ENCODE measurements around the gene LAMB4. TPM values are rescaled to one million over a fixed set of nuclear protein-coding genes. Genes with fewer than 3 reads are reported as not detected.

LAMB4 gene
- total and polyA plus RNA-seq, 2 of the 8 experiments (the other 6 are each of a cell fraction or from before 2014, with no cell fraction given) = not detected

DNA sequence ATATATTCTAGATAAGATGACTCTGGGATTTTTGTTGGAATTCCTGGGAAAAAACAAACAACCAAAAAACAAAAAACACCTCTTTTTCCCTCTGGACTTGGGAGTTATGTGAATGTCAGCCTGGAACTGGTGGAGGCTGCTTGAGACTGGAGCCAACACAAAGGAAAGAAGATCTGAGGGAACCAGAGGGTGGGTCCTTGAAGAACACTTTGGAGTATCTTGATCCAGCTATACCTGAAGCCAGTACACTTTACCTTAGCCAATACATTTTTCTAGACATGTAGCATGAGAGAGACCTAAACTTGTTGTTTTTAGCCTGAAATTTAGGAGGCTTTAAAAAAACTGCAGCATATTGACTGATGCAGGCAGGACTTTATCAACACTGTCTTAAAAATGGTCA, 121.3 kb downstream of the LAMB4 start:
- Histone ChIP-seq H3K4ac (replicated peaks; ENCODE audit: insufficient read length, low read depth, low read length) (no peak overlapping the region), H2AFZ (ENCODE audit: low read length) (no peak overlapping the region), H2BK5ac (ENCODE audit: low read depth, low read length) (no peak overlapping the region), H2BK20ac (ENCODE audit: low read length) (no peak overlapping the region), H2AK5ac (ENCODE audit: low read depth, low read length) (no peak overlapping the region), H3K27me3 (replicated peaks in 1 of 4; ENCODE audit: control insufficient read depth in 3 of 4, extremely low read depth in 1 of 4, insufficient read depth in 3 of 4, low read length in 3 of 4) (peaks cover 21 to 40% (median 33%) of the 10 kb centered on the region in 4 experiments), H2BK15ac (ENCODE audit: low read length) (no peak overlapping the region), H3K14ac (ENCODE audit: insufficient read length) (no peak overlapping the region), H3K9ac (replicated peaks in 1 of 4; ENCODE audit: extremely low read depth in 1 of 4, low read depth in 3 of 4, low read length in 3 of 4) (no peak overlapping the region), H3K9me3 (ENCODE audit: insufficient read depth in 2 of 2, low read depth in 1 of 2, low read length in 1 of 2) (no peaks in the 10 kb centered on the region), H3K4me2 (ENCODE audit: insufficient read depth in 1 of 2, low read depth in 2 of 2, low read length in 2 of 2) (no peak overlapping the region), H4K5ac (ENCODE audit: insufficient read length, low read depth, low read length) (no peak overlapping the region), H3K79me1 (ENCODE audit: low read depth, low read length) (no peaks in the 10 kb centered on the region), H4K91ac (replicated peaks; ENCODE audit: insufficient read length, low read length) (no peak overlapping the region), H3K56ac (replicated peaks; ENCODE audit: insufficient read length, low read depth, low read length) (no peak overlapping the region), H3K23ac (ENCODE audit: insufficient read length) (no peak overlapping the region), H3K4me1 (replicated peaks in 1 of 4; ENCODE audit: control insufficient read depth in 3 of 4, insufficient read depth in 4 of 4, low read length in 3 of 4) (peaks cover under 1 to 12% (median 4%) of the 10 kb centered on the region in 4 experiments; a peak in 6 of 7 replicates), H3K27ac (ENCODE audit: low read depth, low read length) (no peak overlapping the region), H4K8ac (ENCODE audit: extremely low read depth, insufficient read depth, low read length) (no peak overlapping the region), H3K18ac (ENCODE audit: extremely low read depth, low read length) (no peak overlapping the region), H2BK120ac (replicated peaks; ENCODE audit: low read depth, low read length) (no peak overlapping the region), H2BK12ac (ENCODE audit: low read depth, low read length) (no peak overlapping the region), H3K36me3 (ENCODE audit: control insufficient read depth in 2 of 4, insufficient read depth in 4 of 4, low read length in 3 of 4) (no peaks in the 10 kb centered on the region), H4K20me1 (replicated peaks in 1 of 2; ENCODE audit: control insufficient read depth in 1 of 2, insufficient read depth in 2 of 2, low read length in 2 of 2) (peaks cover 2 to 3% of the 10 kb centered on the region in 2 experiments), H3K4me3 (ENCODE audit: extremely low read depth in 1 of 4, insufficient read depth in 2 of 4, low read depth in 3 of 4, low read length in 4 of 4) (no peak overlapping the region), H3K23me2 (ENCODE audit: low read depth, low read length) (no peaks in the 10 kb centered on the region), H3K79me2 (ENCODE audit: control insufficient read depth in 1 of 2, insufficient read depth in 2 of 2, low read length in 2 of 2) (no peaks in the 10 kb centered on the region)
- DNase-seq (ENCODE audit: low read depth in 1 of 2, low spot score in 2 of 2) = no peak
- POLR2A ChIA-PET (ENCODE audit: partially characterized antibody) = interaction anchor here (0.7 kb wide), 1 partner anchor 18 kb away, joined by 3 read pairs; no protein-coding TSS in a partner anchor
- CTCF ChIA-PET (ENCODE audit: partially characterized antibody) = interaction anchor here (0.6 to 1.8 kb wide), 2 partner anchors 7 to 138 kb away, joined by 3 to 5 read pairs; no protein-coding TSS in a partner anchor
- FAIRE-seq = no peak
- TF ChIP-seq CHD2 (IDR thresholded peaks at IDR 0.05; ENCODE audit: low read length) (no peak), EGR1 (IDR thresholded peaks at IDR 0.05; ENCODE audit: borderline replicate concordance, low read depth, low read length) (no peak), TEAD4 (IDR thresholded peaks at IDR 0.05; ENCODE audit: low read depth, low read length) (no peak)

Measured in H1 (cell line).